Chondrocyte (in vitro differentiated cells): Measurements from ENCODE around the gene ZDHHC11. TPM values are rescaled to one million over a fixed set of nuclear protein-coding genes. Genes with fewer than 3 reads are reported as not detected.

ENCODE experiments used
- DNase-seq: peaks from one replicate; pipeline ENCODE4 v3.0.0; 2021; ENCODE audit warnings: mixed read lengths, low spot score
- H3K27ac Mint-ChIP-seq: one replicate; pipeline ENCODE4 v1.8.0; 2021; ENCODE audit warnings: mild to moderate bottlenecking, moderate library complexity, mixed read lengths; ENCODE audit not compliant: unreplicated experiment
- H3K27me3 Mint-ChIP-seq: 2 replicates; pipeline ENCODE4 v1.8.0; 2021; ENCODE audit warnings: low read depth, mixed read lengths
- H3K36me3 Mint-ChIP-seq: 2 replicates; pipeline ENCODE4 v1.8.0; 2021; ENCODE audit warnings: low read depth, mixed read lengths
- H3K4me1 Mint-ChIP-seq: 2 replicates; pipeline ENCODE4 v1.8.0; 2021; ENCODE audit warnings: low read depth, mild to moderate bottlenecking, mixed read lengths
- H3K4me3 Mint-ChIP-seq: one replicate; pipeline ENCODE4 v1.8.0; 2021; ENCODE audit warnings: mild to moderate bottlenecking, moderate library complexity, mixed read lengths; ENCODE audit not compliant: unreplicated experiment
- H3K9me3 Mint-ChIP-seq: 2 replicates; pipeline ENCODE4 v1.8.0; 2021; ENCODE audit warnings: low read depth, mixed read lengths
- total RNA-seq: library from RNA; stranded (reverse); gene quantifications from 3 replicates; pipeline ENCODE4 v1.2.1, GENCODE V29; 2021
- TF ChIP-seq, protein P1 (sequence below): fragments of 200-600 bp; sonication (generic); IDR thresholded peaks from 2 replicates; pipeline ENCODE4 v1.5.0; 2021; ENCODE audit warnings: antibody characterized with exemption, mild to moderate bottlenecking, moderate library complexity

Gene ZDHHC11
- total RNA-seq, 1 donor from 2014 or later, result 1.9 TPM

DNA sequence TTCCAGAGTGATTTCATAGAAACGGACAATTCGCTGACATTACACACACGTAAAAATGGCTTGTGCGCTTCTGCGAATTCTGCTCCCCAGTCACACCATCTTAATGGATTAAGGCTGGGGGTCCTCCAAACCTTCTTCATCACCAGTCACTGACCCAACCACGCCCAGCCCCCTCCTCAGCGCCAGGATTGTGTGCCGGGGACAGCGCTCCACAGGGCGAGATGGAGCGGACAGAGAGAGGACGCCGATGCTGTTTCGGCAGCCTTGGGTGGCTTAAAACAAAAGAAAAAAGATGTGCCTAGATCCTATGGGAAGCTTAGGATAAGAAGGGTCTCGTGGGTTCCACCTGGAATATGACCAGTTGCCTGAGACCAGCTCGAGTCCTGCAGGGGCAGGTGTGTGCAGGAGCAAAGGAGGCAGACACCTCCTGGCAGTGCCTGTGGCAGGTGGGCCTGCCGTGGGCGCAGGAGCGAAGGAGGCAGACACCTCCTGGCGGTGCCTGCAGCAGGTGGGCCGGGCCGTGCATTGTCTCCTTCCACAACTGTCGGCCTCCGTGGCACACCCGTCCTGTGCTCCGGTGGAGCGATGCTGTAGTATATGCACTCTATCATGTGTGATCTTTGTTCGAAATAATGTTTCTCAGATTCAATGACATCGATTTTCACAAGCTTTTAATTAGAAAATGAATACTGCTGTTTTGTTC is 21.0 kb upstream of the ZDHHC11 start:
- no peak overlapping the region for H3K27ac Mint-ChIP-seq
- no peak for DNase-seq
- no peak overlapping the region for H3K4me3 Mint-ChIP-seq
- H3K4me1 Mint-ChIP-seq, result no peaks in the 10 kb centered on the region
- no peaks in the 10 kb centered on the region for H3K9me3 Mint-ChIP-seq
- H3K27me3 Mint-ChIP-seq, result no peaks in the 10 kb centered on the region
- peaks cover 44% of the 10 kb centered on the region for H3K36me3 Mint-ChIP-seq
- TF ChIP-seq, protein P1, sequence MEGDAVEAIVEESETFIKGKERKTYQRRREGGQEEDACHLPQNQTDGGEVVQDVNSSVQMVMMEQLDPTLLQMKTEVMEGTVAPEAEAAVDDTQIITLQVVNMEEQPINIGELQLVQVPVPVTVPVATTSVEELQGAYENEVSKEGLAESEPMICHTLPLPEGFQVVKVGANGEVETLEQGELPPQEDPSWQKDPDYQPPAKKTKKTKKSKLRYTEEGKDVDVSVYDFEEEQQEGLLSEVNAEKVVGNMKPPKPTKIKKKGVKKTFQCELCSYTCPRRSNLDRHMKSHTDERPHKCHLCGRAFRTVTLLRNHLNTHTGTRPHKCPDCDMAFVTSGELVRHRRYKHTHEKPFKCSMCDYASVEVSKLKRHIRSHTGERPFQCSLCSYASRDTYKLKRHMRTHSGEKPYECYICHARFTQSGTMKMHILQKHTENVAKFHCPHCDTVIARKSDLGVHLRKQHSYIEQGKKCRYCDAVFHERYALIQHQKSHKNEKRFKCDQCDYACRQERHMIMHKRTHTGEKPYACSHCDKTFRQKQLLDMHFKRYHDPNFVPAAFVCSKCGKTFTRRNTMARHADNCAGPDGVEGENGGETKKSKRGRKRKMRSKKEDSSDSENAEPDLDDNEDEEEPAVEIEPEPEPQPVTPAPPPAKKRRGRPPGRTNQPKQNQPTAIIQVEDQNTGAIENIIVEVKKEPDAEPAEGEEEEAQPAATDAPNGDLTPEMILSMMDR, result no peak

DNA sequence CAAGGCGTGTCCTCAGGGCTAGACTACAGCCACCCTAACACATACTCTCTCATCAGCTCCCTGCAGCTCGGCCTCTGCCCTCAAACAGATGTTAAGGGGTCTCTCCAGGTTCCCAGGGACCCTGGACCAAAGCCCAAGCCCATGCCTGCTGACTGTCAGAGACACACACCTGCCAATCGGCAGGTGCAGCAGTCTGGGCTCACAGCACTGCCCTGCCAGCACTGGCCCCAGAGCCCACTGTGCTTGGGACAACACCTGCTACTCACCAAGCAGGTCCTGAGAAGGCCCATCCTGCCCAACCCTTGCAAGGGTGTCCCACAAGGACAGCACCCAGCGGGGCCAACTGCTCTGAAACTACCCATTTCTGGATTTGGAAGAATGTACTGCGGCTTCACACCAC is 20.2 kb upstream of the ZDHHC11 start:
- Mint-ChIP-seq H3K27ac (no peak overlapping the region), H3K4me3 (no peak overlapping the region), H3K27me3 (no peaks in the 10 kb centered on the region), H3K4me1 (no peaks in the 10 kb centered on the region), H3K36me3 (peaks cover 50% of the 10 kb centered on the region), H3K9me3 (no peaks in the 10 kb centered on the region)
- TF ChIP-seq, protein P1, result no peak
- DNase-seq, result no peak

DNA sequence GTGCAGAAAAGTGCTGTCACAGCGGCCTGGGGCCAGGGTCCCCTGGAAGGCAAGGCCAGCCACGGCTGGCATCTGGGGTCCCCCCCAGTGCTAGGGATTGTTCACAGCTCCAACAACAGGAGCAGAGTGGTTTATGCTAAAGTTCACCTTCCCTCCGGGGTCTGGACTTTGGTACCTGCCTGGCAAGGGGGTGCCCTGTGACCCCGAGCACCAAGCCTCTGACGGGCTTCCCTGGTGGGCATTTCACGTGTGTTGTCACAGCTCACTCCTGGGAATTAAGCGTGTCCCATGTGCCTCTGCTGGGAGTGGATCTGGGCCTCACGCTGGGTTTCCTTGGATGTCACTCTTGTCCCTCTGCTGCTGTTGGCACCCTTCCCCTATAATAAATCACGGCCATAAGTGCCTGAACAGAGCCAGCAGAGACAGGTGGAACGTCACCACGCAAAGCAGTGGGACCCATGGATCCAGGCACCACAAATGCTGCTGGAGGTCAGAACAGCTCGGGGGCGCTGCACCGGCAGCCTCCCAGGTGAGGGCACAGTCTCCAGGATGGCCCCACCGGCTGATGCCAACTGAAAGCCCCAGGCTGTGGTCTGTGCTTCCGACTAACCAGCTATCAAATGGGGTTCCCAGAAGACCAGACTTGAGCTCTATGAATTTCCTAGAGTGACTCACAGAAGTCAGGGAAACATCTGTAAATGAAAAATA is 17.8 kb upstream of the ZDHHC11 start:
- no peaks in the 10 kb centered on the region for H3K9me3 Mint-ChIP-seq
- H3K27ac Mint-ChIP-seq, result no peak overlapping the region
- TF ChIP-seq, protein P1, result no peak
- no peak for DNase-seq
- H3K27me3 Mint-ChIP-seq, result no peaks in the 10 kb centered on the region
- H3K4me1 Mint-ChIP-seq, result no peaks in the 10 kb centered on the region
- H3K4me3 Mint-ChIP-seq, result no peak overlapping the region
- peaks cover 47% of the 10 kb centered on the region for H3K36me3 Mint-ChIP-seq

DNA sequence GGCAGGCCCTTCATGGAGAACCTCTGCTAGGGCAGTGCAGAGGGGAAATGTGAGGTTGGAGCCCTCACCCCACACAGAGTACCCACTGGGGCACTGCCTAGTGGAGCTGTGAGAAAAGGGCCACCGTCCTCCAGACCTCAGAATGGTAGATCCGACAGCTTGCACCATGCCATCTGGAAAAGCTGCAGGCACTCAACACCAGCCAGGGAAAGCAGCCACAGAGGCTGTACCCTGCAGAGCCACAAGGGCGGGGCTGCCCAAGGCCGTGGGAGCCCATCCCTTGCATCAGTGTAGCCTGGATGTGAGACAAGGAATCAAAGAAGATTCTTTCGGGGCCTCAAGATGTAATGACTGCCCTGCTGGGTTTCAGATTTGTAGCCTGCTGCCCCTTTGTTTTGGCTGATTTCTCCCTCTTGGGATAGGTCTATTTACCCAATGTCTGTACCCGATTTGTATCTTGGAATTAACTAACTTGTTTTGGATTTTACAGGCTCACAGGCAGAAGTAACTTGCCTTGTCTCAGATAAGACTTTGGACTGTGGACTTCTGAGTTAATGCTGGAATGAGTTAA is 16.6 kb upstream of the ZDHHC11 start:
- Mint-ChIP-seq H3K4me1 (no peaks in the 10 kb centered on the region), H3K27ac (no peak overlapping the region), H3K36me3 (peaks cover 48% of the 10 kb centered on the region), H3K27me3 (no peaks in the 10 kb centered on the region), H3K9me3 (no peaks in the 10 kb centered on the region), H3K4me3 (no peak overlapping the region)
- TF ChIP-seq, protein P1, result no peak
- no peak for DNase-seq

DNA sequence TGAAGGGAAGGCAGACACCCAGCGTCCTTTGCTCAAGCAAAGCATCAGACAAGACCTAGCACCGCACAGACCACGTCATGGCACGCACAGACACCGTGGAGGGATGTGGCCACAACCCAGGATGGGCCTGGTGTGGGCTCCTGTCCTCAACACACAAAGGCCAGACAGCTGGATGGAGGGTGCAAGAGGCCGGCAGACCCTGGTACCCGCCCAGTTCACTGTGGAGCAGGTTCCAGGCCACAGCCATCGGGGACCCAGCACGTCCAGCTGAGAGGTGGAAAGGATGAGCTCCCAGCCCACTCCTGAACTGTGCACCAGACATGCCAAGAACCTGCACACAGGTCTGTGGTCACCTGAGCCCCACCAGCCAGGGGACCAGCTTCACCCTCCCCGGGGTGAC is 15.0 kb upstream of the ZDHHC11 start:
- TF ChIP-seq, protein P1, result no peak
- H3K4me3 Mint-ChIP-seq, result no peak overlapping the region
- no peaks in the 10 kb centered on the region for H3K27me3 Mint-ChIP-seq
- H3K4me1 Mint-ChIP-seq, result no peaks in the 10 kb centered on the region
- DNase-seq, result no peak
- H3K9me3 Mint-ChIP-seq, result no peaks in the 10 kb centered on the region
- H3K36me3 Mint-ChIP-seq, result peaks cover 41% of the 10 kb centered on the region
- H3K27ac Mint-ChIP-seq, result no peak overlapping the region
